Osteocyte (in vitro differentiated cells): Measurements from ENCODE around the gene TMA7. TPM values are rescaled to one million over a fixed set of nuclear protein-coding genes. Genes with fewer than 3 reads are reported as not detected.

Experiments used
- DNase-seq: peaks from one replicate; pipeline ENCODE4 v3.0.0; 2021; ENCODE audit warnings: mixed read lengths; ENCODE audit not compliant: unreplicated experiment; ENCODE audit errors: extremely low spot score
- H3K27ac Mint-ChIP-seq: one replicate; pipeline ENCODE4 v1.8.0; 2021; ENCODE audit warnings: mild to moderate bottlenecking, mixed read lengths; ENCODE audit not compliant: unreplicated experiment
- H3K27me3 Mint-ChIP-seq: one replicate; pipeline ENCODE4 v1.8.0; 2021; ENCODE audit warnings: mixed read lengths; ENCODE audit not compliant: unreplicated experiment
- H3K36me3 Mint-ChIP-seq: one replicate; pipeline ENCODE4 v1.8.0; 2021; ENCODE audit warnings: mixed read lengths; ENCODE audit not compliant: unreplicated experiment
- H3K4me1 Mint-ChIP-seq: one replicate; pipeline ENCODE4 v1.8.0; 2021; ENCODE audit warnings: mixed read lengths; ENCODE audit not compliant: unreplicated experiment
- H3K4me3 Mint-ChIP-seq: one replicate; pipeline ENCODE4 v1.8.0; 2021; ENCODE audit warnings: mild to moderate bottlenecking, moderate library complexity, mixed read lengths; ENCODE audit not compliant: unreplicated experiment
- H3K9me3 Mint-ChIP-seq: one replicate; pipeline ENCODE4 v1.8.0; 2021; ENCODE audit warnings: mixed read lengths; ENCODE audit not compliant: unreplicated experiment
- CTCF ChIP-seq: fragments of 200-600 bp; sonication (generic); IDR thresholded peaks from 2 replicates; pipeline ENCODE4 v1.5.0; 2021; ENCODE audit warnings: antibody characterized with exemption, mild to moderate bottlenecking, moderate library complexity
- total RNA-seq: library from RNA; stranded (reverse); gene quantifications from 2 replicates; pipeline ENCODE4 v1.2.1, GENCODE V29; 2021

TMA7 gene
- total RNA-seq, 1 donor from 2014 or later: 198 TPM

- no peak for DNase-seq
- no peaks in the 10 kb centered on the region for H3K27me3 Mint-ChIP-seq
- H3K27ac Mint-ChIP-seq: no peak overlapping the region
- peaks cover 5% of the 10 kb centered on the region for H3K36me3 Mint-ChIP-seq
- no peaks in the 10 kb centered on the region for H3K9me3 Mint-ChIP-seq
- H3K4me1 Mint-ChIP-seq: peaks cover 47% of the 10 kb centered on the region
- peak overlapping the region; percentile 88 for H3K4me3 Mint-ChIP-seq
- no peak for TF ChIP-seq CTCF
Observed at GRCh38 chr3:48445277-48445882, 5.3 kb downstream of the TMA7 start.

DNA sequence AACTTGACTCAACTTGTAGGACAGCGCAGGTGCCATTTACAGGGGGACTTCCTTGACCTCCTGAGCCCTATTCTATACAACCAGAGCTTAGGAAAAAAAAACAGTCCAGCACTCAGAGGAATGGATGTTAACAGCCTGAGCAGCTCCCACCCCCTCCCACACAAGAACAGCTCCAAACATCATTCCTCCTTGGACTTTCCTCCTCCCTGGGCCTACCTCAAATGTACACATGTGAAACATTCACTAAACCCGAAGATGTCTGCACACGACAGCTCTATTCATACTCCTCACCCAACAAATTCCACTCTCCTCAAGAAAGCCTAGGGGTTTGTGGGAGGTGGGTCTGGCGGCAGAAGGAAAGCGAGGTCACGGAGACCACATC is 6.0 kb downstream of the TMA7 start:
- TF ChIP-seq CTCF: no peak
- H3K27me3 Mint-ChIP-seq: no peaks in the 10 kb centered on the region
- DNase-seq: no peak
- H3K9me3 Mint-ChIP-seq: no peaks in the 10 kb centered on the region
- H3K36me3 Mint-ChIP-seq: peaks cover 5% of the 10 kb centered on the region
- H3K4me3 Mint-ChIP-seq: peak overlapping the region; percentile 88
- H3K27ac Mint-ChIP-seq: peak overlapping the region; percentile 84
- H3K4me1 Mint-ChIP-seq: peaks cover 41% of the 10 kb centered on the region

GRCh38 chr3:48446425-48447193 is 6.6 kb downstream of the TMA7 start, which contains the start of gene ATRIP:
TSS of gene ATRIP (plus strand) at chr3:48446737. CDS start at chr3:48446846, 109 bp downstream.
- Mint-ChIP-seq H3K4me1 (peaks cover 36% of the 10 kb centered on the region), H3K27ac (peak within 1 kb of the TSS; percentile 88), H3K9me3 (no peaks in the 10 kb centered on the region), H3K27me3 (no peaks in the 10 kb centered on the region), H3K4me3 (peak within 1 kb of the TSS; percentile 88), H3K36me3 (peaks cover 9% of the 10 kb centered on the region)
- TF ChIP-seq CTCF: no peak
- DNase-seq: peak; percentile 96

DNA sequence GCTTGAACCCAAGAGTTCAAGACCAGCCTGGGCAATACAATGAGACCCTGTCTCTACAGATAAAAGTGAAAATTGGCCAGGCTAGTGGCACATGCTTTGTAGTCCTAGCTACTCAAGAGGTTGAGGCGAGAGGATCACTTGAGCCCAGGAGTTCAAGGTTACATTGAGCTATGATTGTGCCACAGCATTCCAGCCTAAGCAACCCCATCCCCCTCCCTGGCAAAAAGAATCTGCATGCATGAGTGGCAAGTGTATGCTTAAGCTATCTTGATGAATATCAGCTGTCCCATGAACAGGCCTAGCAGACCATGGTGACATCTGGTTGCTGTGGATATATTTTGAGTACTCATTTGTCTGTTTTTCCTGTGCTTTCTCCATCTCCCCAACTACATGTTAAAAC is 11.2 kb downstream of the TMA7 start:
- no peak overlapping the region for H3K27ac Mint-ChIP-seq
- no peaks in the 10 kb centered on the region for H3K27me3 Mint-ChIP-seq
- H3K36me3 Mint-ChIP-seq: peaks cover 20% of the 10 kb centered on the region
- H3K4me1 Mint-ChIP-seq: peaks cover 21% of the 10 kb centered on the region
- TF ChIP-seq CTCF: no peak
- no peaks in the 10 kb centered on the region for H3K9me3 Mint-ChIP-seq
- DNase-seq: no peak
- H3K4me3 Mint-ChIP-seq: no peak overlapping the region

- no peak overlapping the region for H3K27ac Mint-ChIP-seq
- no peak for TF ChIP-seq CTCF
- no peaks in the 10 kb centered on the region for H3K4me1 Mint-ChIP-seq
- DNase-seq: no peak
- H3K9me3 Mint-ChIP-seq: no peaks in the 10 kb centered on the region
- peaks cover 28% of the 10 kb centered on the region for H3K36me3 Mint-ChIP-seq
- H3K27me3 Mint-ChIP-seq: no peaks in the 10 kb centered on the region
- H3K4me3 Mint-ChIP-seq: no peak overlapping the region
Observed at GRCh38 chr3:48456456-48456855, 16.4 kb downstream of the TMA7 start.
